Activated CD4-positive, alpha-beta T cell treated with anti-CD3 and anti-CD28 coated beads for 36 hours (primary cell): ENCODE measurements around the gene C8B. TPM values are rescaled to one million over a fixed set of nuclear protein-coding genes. Genes with fewer than 3 reads are reported as not detected.

Experiments
- ATAC-seq: fragments of 200-7000 bp; cut with Tn5 transposase; one replicate; pipeline ENCODE4 v1.10.0; 2021; ENCODE audit warnings: mild to moderate bottlenecking, moderate library complexity
- CTCF ChIA-PET: fragments of 350-600 bp; sonication (Branson Sonifier 250); formaldehyde crosslinking; loops from one replicate; lab custom pipeline; 2021; ENCODE audit warnings: antibody characterized with exemption; lab: Charles Lee
- POLR2A ChIA-PET: fragments of 350-600 bp; sonication (Branson Sonifier 250); formaldehyde crosslinking; loops from one replicate; lab custom pipeline; 2021; ENCODE audit warnings: antibody characterized with exemption, inconsistent platforms; lab: Charles Lee
- DNase-seq: peaks from one replicate; pipeline ENCODE4 v3.0.0-alpha.2; 2020
- H3K27ac Mint-ChIP-seq: one replicate; pipeline ENCODE4 v1.8.0; 2021; ENCODE audit warnings: mixed read lengths
- H3K27me3 Mint-ChIP-seq: one replicate; pipeline ENCODE4 v1.8.0; 2021; ENCODE audit warnings: mixed read lengths
- H3K36me3 Mint-ChIP-seq: one replicate; pipeline ENCODE4 v1.8.0; 2021; ENCODE audit warnings: low read depth, mixed read lengths
- H3K4me1 Mint-ChIP-seq: one replicate; pipeline ENCODE4 v1.8.0; 2021; ENCODE audit warnings: mixed read lengths
- H3K4me3 Mint-ChIP-seq: one replicate; pipeline ENCODE4 v1.8.0; 2021; ENCODE audit warnings: mild to moderate bottlenecking, moderate library complexity, mixed read lengths
- H3K9me3 Mint-ChIP-seq: one replicate; pipeline ENCODE4 v1.8.0; 2021; ENCODE audit warnings: low read depth, mixed read lengths
- intact Hi-C, 2 experiments: fragments of 100-400 bp; cut with DNase I in 1 of 2; cut with micrococcal nuclease in 1 of 2; formaldehyde crosslinking; loops; one replicate each; pipeline versions ENCODE4 v1.14.2 to v1.15.1; 2022 to 2024; cut with DNase I, micrococcal nuclease
- total RNA-seq, 2 experiments: library from RNA; stranded (reverse); gene quantifications; one replicate each; pipeline ENCODE4 v1.2.3, GENCODE V29; 2021

C8B gene
- total RNA-seq, 2 experiments from 2014 or later = not detected

GRCh38 chr1:56968878-56969495 lies 3.2 kb upstream of the C8B start:
- no peak overlapping the region for H3K4me3 Mint-ChIP-seq
- DNase-seq = no peak
- ChIA-PET CTCF (interaction anchor here (1.0 kb wide), 1 partner anchor 79 kb away, joined by 3 read pairs; no protein-coding TSS in a partner anchor), POLR2A (no interaction called here)
- ATAC-seq = no peak
- intact Hi-C loops = loop anchor here (2.0 to 5.0 kb wide), 2 partner anchors 136 to 137 kb away; no protein-coding TSS in a partner anchor
- H3K27ac Mint-ChIP-seq = no peak overlapping the region
- no peaks in the 10 kb centered on the region for H3K4me1 Mint-ChIP-seq
- H3K27me3 Mint-ChIP-seq = peaks cover 12% of the 10 kb centered on the region
- H3K36me3 Mint-ChIP-seq = no peaks in the 10 kb centered on the region
- H3K9me3 Mint-ChIP-seq = peaks cover 2% of the 10 kb centered on the region

DNA sequence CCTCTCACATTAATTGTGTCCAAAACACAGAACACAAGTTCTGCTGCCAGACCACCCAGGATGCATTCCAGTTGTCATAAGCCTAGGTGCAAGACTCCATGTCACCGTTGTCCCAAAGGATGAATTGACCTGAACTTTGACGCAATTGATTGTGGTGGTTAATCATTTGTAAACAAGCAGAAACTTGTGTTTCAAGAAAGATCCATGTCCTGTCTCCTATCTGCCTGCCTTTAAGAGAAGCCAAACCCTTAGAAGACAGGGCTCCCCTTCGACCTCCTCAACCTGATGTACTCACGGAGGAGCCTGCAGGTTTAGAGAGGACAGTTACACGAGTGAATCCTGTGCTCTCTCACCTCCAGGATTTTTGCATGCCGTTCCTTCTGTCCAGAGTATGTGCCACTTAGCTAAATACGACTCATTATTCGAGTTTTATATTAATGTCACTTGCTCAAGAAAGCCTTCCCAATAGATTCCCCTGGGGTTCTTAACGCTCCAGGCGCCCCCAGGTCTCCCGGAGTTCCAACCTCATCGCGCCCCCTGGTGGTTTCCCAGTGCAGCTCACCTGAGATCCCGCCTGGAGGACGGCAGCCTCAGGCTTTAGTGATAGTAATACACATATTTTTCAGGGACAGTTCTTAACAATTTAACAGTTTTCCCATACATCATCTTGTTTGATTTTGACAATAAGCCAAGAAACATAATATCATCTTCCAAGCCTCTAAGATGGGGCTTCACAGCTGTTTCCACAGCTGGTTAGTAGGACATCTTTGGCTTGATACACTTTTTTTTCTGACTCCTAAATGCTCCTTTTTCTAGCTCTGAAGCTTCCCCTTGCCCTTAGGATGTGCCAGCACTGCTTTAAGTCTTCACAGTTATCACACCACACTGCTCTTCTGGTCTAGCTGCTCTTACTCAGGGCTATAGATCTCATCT lies 2.4 kb upstream of the C8B start:
- intact Hi-C loops = loop anchor here (2.0 to 5.0 kb wide), 2 partner anchors 135 to 136 kb away; no protein-coding TSS in a partner anchor
- Mint-ChIP-seq H3K27ac (no peak overlapping the region), H3K9me3 (peaks cover 2% of the 10 kb centered on the region), H3K36me3 (no peaks in the 10 kb centered on the region), H3K4me1 (no peaks in the 10 kb centered on the region), H3K4me3 (no peak overlapping the region), H3K27me3 (peaks cover 12% of the 10 kb centered on the region)
- CTCF ChIA-PET = interaction anchor here (1.0 to 1.1 kb wide), 2 partner anchors 12 to 78 kb away, joined by 3 read pairs; no protein-coding TSS in a partner anchor
- POLR2A ChIA-PET = no interaction called here
- no peak for ATAC-seq
- peak; percentile 42 for DNase-seq

- POLR2A ChIA-PET = no interaction called here
- H3K4me1 Mint-ChIP-seq = no peaks in the 10 kb centered on the region
- peaks cover 13% of the 10 kb centered on the region for H3K27me3 Mint-ChIP-seq
- DNase-seq = no peak
- CTCF ChIA-PET = interaction anchor here (1.1 kb wide), 1 partner anchor 13 kb away, joined by 3 read pairs; no protein-coding TSS in a partner anchor
- ATAC-seq = no peak
- no peaks in the 10 kb centered on the region for H3K36me3 Mint-ChIP-seq
- no peak overlapping the region for H3K4me3 Mint-ChIP-seq
- intact Hi-C loops = loop anchor here in 1 of 2 experiments (5.0 kb wide), 1 partner anchor 135 kb away; no protein-coding TSS in a partner anchor
- H3K27ac Mint-ChIP-seq = no peak overlapping the region
- H3K9me3 Mint-ChIP-seq = peaks cover 2% of the 10 kb centered on the region
These were observed 1.5 kb upstream of the C8B start for GRCh38 chr1:56967355-56967754.

DNA sequence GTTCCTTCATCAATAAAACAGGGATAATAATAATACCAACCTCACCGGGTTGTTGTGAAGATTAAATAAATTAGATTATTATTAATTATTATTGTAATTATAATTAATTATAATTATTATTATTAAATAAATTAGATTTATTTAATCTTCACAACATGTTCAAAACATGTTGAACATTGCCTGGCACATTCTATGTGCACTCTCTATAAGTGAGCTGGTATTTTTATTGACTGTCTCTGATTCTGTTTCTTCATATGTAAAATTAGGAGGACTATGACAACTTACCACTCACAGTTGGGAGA lies 834 bp upstream of the C8B start:
- ChIA-PET CTCF (no interaction called here), POLR2A (no interaction called here)
- ATAC-seq (no peak), DNase-seq (no peak)
- Mint-ChIP-seq H3K36me3 (no peaks in the 10 kb centered on the region), H3K4me1 (no peaks in the 10 kb centered on the region), H3K27me3 (peaks cover 13% of the 10 kb centered on the region), H3K4me3 (no peak overlapping the region), H3K9me3 (peaks cover 2% of the 10 kb centered on the region), H3K27ac (no peak overlapping the region)
- intact Hi-C loops = loop anchor here in 1 of 2 experiments (5.0 kb wide), 1 partner anchor 134 kb away; no protein-coding TSS in a partner anchor

DNA sequence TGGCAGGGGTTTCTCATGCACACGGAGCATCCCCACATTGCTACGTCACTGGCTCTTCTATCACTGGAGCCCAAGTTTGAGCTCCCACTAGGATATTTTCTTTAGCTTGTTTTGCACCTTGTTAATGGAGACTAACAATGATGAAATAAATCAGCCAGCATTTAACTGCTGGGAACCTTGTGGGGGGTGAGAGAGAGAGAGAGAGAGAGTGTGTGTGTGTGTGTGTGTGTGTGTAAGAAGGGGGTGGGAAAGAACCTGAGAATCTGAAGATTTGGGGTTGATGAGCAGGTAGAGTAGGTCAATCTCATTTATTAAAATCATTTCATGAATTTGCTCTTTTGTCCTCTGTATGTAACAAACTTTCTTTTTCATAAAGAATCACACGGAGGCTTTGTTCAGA lies 624 bp downstream of the C8B start:
- DNase-seq (no peak), ATAC-seq (no peak)
- H3K36me3 Mint-ChIP-seq = no peaks in the 10 kb centered on the region
- H3K9me3 Mint-ChIP-seq = peaks cover 2% of the 10 kb centered on the region
- H3K27me3 Mint-ChIP-seq = peaks cover 13% of the 10 kb centered on the region
- no peak overlapping the region for H3K27ac Mint-ChIP-seq
- ChIA-PET CTCF (no interaction called here), POLR2A (no interaction called here)
- intact Hi-C loops = loop anchor here in 1 of 2 experiments (5.0 kb wide), 1 partner anchor 133 kb away; no protein-coding TSS in a partner anchor
- H3K4me3 Mint-ChIP-seq = no peak overlapping the region
- H3K4me1 Mint-ChIP-seq = no peaks in the 10 kb centered on the region

DNA sequence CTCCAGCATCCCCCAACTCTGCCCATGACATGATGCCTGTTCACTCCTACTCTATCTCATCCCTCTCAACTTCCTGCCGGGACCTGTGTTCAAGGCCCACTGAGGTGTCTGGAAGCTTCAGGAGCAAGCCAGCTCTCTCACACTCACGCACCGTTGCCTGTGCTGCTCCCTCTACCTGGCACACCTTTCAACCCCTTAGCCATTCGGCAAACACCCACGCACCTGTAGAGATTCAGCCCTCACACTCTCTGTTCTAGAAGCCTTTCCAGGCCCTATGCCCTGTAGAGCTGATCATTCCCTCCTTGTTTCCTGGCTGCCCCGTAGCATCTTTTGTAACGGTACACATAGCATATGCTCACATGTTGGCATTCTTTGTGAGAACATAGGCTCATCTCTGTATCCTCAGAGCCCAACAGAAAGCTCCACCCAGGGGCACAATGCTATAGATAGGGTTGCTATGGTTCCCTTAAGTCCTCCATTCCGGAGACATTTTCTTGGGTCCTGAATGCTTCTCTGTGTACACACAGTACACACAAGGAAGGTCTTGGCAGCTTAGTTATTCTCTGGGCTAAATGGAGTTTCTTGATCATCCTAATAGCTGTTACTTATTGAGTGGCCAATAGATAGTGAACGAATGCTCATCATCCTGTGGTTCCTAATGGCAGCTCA lies 1.3 kb downstream of the C8B start:
- no peak overlapping the region for H3K27ac Mint-ChIP-seq
- DNase-seq (no peak), ATAC-seq (no peak)
- peaks cover 13% of the 10 kb centered on the region for H3K27me3 Mint-ChIP-seq
- intact Hi-C loops = loop anchor here in 1 of 2 experiments (5.0 kb wide), 1 partner anchor 132 kb away; no protein-coding TSS in a partner anchor
- no peaks in the 10 kb centered on the region for H3K4me1 Mint-ChIP-seq
- H3K36me3 Mint-ChIP-seq = no peaks in the 10 kb centered on the region
- H3K9me3 Mint-ChIP-seq = peaks cover 2% of the 10 kb centered on the region
- ChIA-PET POLR2A (no interaction called here), CTCF (no interaction called here)
- H3K4me3 Mint-ChIP-seq = no peak overlapping the region

GRCh38 chr1:56963667-56964066 lies 2.1 kb downstream of the C8B start:
- no peak overlapping the region for H3K4me3 Mint-ChIP-seq
- H3K4me1 Mint-ChIP-seq = no peaks in the 10 kb centered on the region
- H3K9me3 Mint-ChIP-seq = peaks cover 2% of the 10 kb centered on the region
- ChIA-PET POLR2A (no interaction called here), CTCF (interaction anchor here (0.6 kb wide), 1 partner anchor 244 kb away, joined by 3 read pairs; no protein-coding TSS in a partner anchor)
- no peaks in the 10 kb centered on the region for H3K36me3 Mint-ChIP-seq
- no peak for ATAC-seq
- peaks cover 12% of the 10 kb centered on the region for H3K27me3 Mint-ChIP-seq
- no peak overlapping the region for H3K27ac Mint-ChIP-seq
- no peak for DNase-seq
- intact Hi-C loops = no loop called here

GRCh38 chr1:56961426-56961825 lies 4.4 kb downstream of the C8B start:
- ChIA-PET CTCF (no interaction called here), POLR2A (no interaction called here)
- no peak for ATAC-seq
- no peaks in the 10 kb centered on the region for H3K36me3 Mint-ChIP-seq
- no peak overlapping the region for H3K27ac Mint-ChIP-seq
- H3K27me3 Mint-ChIP-seq = peaks cover 9% of the 10 kb centered on the region
- H3K4me3 Mint-ChIP-seq = no peak overlapping the region
- DNase-seq = no peak
- H3K4me1 Mint-ChIP-seq = no peaks in the 10 kb centered on the region
- intact Hi-C loops = no loop called here
- H3K9me3 Mint-ChIP-seq = no peaks in the 10 kb centered on the region

- CTCF ChIA-PET = no interaction called here
- no peak overlapping the region for H3K4me3 Mint-ChIP-seq
These were observed 7.3 kb downstream of the C8B start for GRCh38 chr1:56958526-56958925.

GRCh38 chr1:56957931-56958330 lies 7.9 kb downstream of the C8B start:
- no peak for DNase-seq
- H3K9me3 Mint-ChIP-seq = no peaks in the 10 kb centered on the region
- H3K36me3 Mint-ChIP-seq = no peaks in the 10 kb centered on the region
- peaks cover 2% of the 10 kb centered on the region for H3K27me3 Mint-ChIP-seq
- ATAC-seq = no peak
- H3K27ac Mint-ChIP-seq = no peak overlapping the region
- no peaks in the 10 kb centered on the region for H3K4me1 Mint-ChIP-seq
- intact Hi-C loops = no loop called here
- POLR2A ChIA-PET = no interaction called here
- no peak overlapping the region for H3K4me3 Mint-ChIP-seq
- CTCF ChIA-PET = no interaction called here

More at GRCh38 chr1:56958526-56958925, 7.3 kb downstream of the C8B start:
- H3K27ac Mint-ChIP-seq = no peak overlapping the region
- H3K27me3 Mint-ChIP-seq = peaks cover 2% of the 10 kb centered on the region
- no peaks in the 10 kb centered on the region for H3K4me1 Mint-ChIP-seq
- no peaks in the 10 kb centered on the region for H3K9me3 Mint-ChIP-seq
- POLR2A ChIA-PET = no interaction called here
- ATAC-seq (no peak), DNase-seq (no peak)
- H3K36me3 Mint-ChIP-seq = no peaks in the 10 kb centered on the region
- intact Hi-C loops = no loop called here

- no peaks in the 10 kb centered on the region for H3K4me1 Mint-ChIP-seq
- POLR2A ChIA-PET = no interaction called here
- CTCF ChIA-PET = no interaction called here
- no peak overlapping the region for H3K27ac Mint-ChIP-seq
- no peaks in the 10 kb centered on the region for H3K9me3 Mint-ChIP-seq
- intact Hi-C loops = no loop called here
- no peak overlapping the region for H3K4me3 Mint-ChIP-seq
- H3K36me3 Mint-ChIP-seq = no peaks in the 10 kb centered on the region
- H3K27me3 Mint-ChIP-seq = no peaks in the 10 kb centered on the region
- DNase-seq (no peak), ATAC-seq (no peak)
These were observed 11.2 kb downstream of the C8B start for GRCh38 chr1:56954664-56955063.
